ENCODE data around the gene GUCY1A2.
A peak's percentile ranks its signal among the peaks of the same experiment; 100 is the strongest.

Gene GUCY1A2

GRCh38 chr11:106925245-106925644, 93.0 kb downstream of the GUCY1A2 start:
- TF ChIP-seq CTCF (IDR thresholded peaks at IDR 0.05; ENCODE audit: control insufficient read depth, extremely low read depth, insufficient read depth), result no peak
- DNase-seq (ENCODE audit: low read depth), result no peak
- no peak overlapping the region for H3K4me3 ChIP-seq (ENCODE audit: low read depth, low read length)

GRCh38 chr11:106920899-106921509, 97.3 kb downstream of the GUCY1A2 start:
- DNase-seq (ENCODE audit: low read depth), result no peak
- no peak for TF ChIP-seq CTCF (IDR thresholded peaks at IDR 0.05; ENCODE audit: control insufficient read depth, extremely low read depth, insufficient read depth)
- no peak overlapping the region for H3K4me3 ChIP-seq (ENCODE audit: low read depth, low read length)

- TF ChIP-seq CTCF (IDR thresholded peaks at IDR 0.05; ENCODE audit: control insufficient read depth, extremely low read depth, insufficient read depth), result peak; percentile 25; the same call in 1 of the 2 replicates
- DNase-seq (ENCODE audit: low read depth), result no peak
- H3K4me3 ChIP-seq (ENCODE audit: low read depth, low read length), result no peak overlapping the region
Observed at GRCh38 chr11:106917973-106918372, 100.3 kb downstream of the GUCY1A2 start.

- H3K4me3 ChIP-seq (ENCODE audit: low read depth, low read length), result no peak overlapping the region
- DNase-seq (ENCODE audit: low read depth), result no peak
- no peak for TF ChIP-seq CTCF (IDR thresholded peaks at IDR 0.05; ENCODE audit: control insufficient read depth, extremely low read depth, insufficient read depth)
Observed at GRCh38 chr11:106914409-106914808, 103.9 kb downstream of the GUCY1A2 start.

- TF ChIP-seq CTCF (IDR thresholded peaks at IDR 0.05; ENCODE audit: control insufficient read depth, extremely low read depth, insufficient read depth), result no peak
- no peak for DNase-seq (ENCODE audit: low read depth)
- H3K4me3 ChIP-seq (ENCODE audit: low read depth, low read length), result no peak overlapping the region
Observed at GRCh38 chr11:106913141-106913540, 105.1 kb downstream of the GUCY1A2 start.

GRCh38 chr11:106904826-106905225, 113.5 kb downstream of the GUCY1A2 start:
- no peak for TF ChIP-seq CTCF (IDR thresholded peaks at IDR 0.05; ENCODE audit: control insufficient read depth, extremely low read depth, insufficient read depth)
- no peak for DNase-seq (ENCODE audit: low read depth)

GRCh38 chr11:106889718-106890117, 128.6 kb downstream of the GUCY1A2 start:
- DNase-seq (ENCODE audit: low read depth), result no peak

More at GRCh38 chr11:106904826-106905225, 113.5 kb downstream of the GUCY1A2 start:
- no peak overlapping the region for H3K4me3 ChIP-seq (ENCODE audit: low read depth, low read length)

More at GRCh38 chr11:106889718-106890117, 128.6 kb downstream of the GUCY1A2 start:
- TF ChIP-seq CTCF (IDR thresholded peaks at IDR 0.05; ENCODE audit: control insufficient read depth, extremely low read depth, insufficient read depth), result no peak
- H3K4me3 ChIP-seq (ENCODE audit: low read depth, low read length), result no peak overlapping the region

Data from LNCaP clone FGC (cell line).